ENCODE measurements around the gene CEP170B.

CEP170B gene

DNA sequence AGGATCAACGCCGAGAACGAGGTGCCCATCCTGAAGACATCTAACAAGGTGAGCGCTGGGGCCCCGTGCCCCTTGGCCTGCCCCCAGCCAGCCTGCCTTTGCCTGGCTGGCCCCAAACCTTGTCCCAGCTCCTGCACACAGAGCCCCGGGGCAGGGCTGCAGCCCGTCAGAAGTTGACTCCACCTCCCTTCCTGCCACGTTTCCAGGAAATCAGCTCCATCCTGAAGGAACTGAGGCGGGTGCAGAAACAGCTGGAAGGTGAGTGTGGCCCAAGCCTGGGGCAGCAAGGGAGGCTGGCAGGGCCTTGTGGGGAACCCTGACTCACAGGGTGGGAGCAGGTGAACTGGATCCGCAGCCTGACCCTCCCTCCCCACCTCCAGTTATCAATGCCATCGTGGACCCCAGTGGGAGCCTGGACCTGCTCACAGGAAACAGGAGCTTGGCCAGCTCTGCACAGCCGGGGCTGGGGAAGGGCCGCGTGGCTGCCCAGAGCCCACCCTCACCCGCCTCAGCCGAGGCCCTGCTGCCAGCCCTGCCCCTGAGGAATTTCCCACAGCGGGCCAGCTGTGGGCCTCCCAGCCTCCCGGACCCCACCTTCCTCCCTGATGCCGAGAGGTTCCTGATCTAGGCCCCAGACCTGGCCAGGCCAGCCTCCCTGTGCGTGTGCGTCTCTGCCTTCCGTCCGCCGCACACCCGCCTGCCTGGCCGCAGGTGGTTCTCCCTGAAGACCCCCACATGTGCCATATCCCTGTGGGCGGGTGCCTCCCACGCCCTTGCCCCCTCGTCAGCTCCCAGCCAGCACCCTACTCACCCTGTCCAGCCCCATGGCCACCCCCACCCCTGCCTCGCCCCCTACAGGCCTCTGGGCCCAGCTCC is 29.5 kb downstream of the CEP170B start:
- TF ChIP-seq ZBTB7A (IDR thresholded peaks at IDR 0.05; ENCODE audit: low read depth) (no peak), YY1 (IDR thresholded peaks at IDR 0.05; ENCODE audit: low read depth) (no peak), REST (IDR thresholded peaks at IDR 0.05; ENCODE audit: low read depth) (no peak), RAD21 (IDR thresholded peaks at IDR 0.05; ENCODE audit: low read depth) (no peak), CREB1 (IDR thresholded peaks at IDR 0.05; ENCODE audit: low read depth) (no peak), EP300 (IDR thresholded peaks at IDR 0.05; ENCODE audit: borderline replicate concordance) (no peak), TEAD4 (IDR thresholded peaks at IDR 0.05) (no peak), CEBPB (IDR thresholded peaks at IDR 0.05) (no peak), EGR1 (IDR thresholded peaks at IDR 0.05) (no peak), FOXM1 (IDR thresholded peaks at IDR 0.05; ENCODE audit: borderline replicate concordance, low read depth) (no peak), NFIC (IDR thresholded peaks at IDR 0.05) (no peak), TCF12 (IDR thresholded peaks at IDR 0.05; ENCODE audit: low read depth) (no peak), TAF1 (IDR thresholded peaks at IDR 0.05; ENCODE audit: low read depth) (no peak)
- TF ChIP-seq, protein P1, sequence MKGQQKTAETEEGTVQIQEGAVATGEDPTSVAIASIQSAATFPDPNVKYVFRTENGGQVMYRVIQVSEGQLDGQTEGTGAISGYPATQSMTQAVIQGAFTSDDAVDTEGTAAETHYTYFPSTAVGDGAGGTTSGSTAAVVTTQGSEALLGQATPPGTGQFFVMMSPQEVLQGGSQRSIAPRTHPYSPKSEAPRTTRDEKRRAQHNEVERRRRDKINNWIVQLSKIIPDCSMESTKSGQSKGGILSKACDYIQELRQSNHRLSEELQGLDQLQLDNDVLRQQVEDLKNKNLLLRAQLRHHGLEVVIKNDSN (IDR thresholded peaks at IDR 0.05): no peak
- TF ChIP-seq, protein P2, sequence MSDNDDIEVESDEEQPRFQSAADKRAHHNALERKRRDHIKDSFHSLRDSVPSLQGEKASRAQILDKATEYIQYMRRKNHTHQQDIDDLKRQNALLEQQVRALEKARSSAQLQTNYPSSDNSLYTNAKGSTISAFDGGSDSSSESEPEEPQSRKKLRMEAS (IDR thresholded peaks at IDR 0.05): no peak

DNA sequence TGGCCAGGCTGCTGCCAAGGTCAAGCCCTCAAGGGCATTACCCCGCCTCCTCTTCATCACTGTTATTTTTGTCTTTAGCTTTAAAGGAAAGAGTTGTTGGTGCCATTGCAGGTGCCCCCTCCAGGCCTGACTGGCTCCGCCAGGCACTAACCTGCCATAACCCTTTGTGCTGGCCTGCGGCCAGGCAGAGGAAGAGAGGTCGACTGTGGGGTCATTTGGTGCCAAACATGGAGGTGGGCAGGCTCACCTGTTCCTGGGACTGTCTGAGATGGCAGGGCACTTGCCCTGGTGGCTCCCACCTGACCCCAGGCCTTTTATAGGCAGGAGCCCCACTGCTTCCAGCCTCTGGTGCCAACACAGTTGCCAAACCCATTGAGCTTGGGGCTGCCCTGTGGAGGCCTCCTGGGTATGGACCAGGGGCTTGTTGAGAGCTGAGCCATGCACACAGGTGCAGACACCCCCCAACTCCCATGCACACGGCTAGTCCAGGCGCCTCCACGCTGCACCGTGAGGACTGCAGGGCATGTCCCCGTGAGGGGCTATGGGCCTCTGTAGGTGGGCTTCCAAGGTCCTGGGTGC is 30.2 kb downstream of the CEP170B start:
- TF ChIP-seq TEAD4 (IDR thresholded peaks at IDR 0.05) (no peak), RAD21 (IDR thresholded peaks at IDR 0.05; ENCODE audit: low read depth) (no peak), TCF12 (IDR thresholded peaks at IDR 0.05; ENCODE audit: low read depth) (no peak), YY1 (IDR thresholded peaks at IDR 0.05; ENCODE audit: low read depth) (no peak), NFIC (IDR thresholded peaks at IDR 0.05) (no peak), CREB1 (IDR thresholded peaks at IDR 0.05; ENCODE audit: low read depth) (no peak), FOXM1 (IDR thresholded peaks at IDR 0.05; ENCODE audit: borderline replicate concordance, low read depth) (no peak), EP300 (IDR thresholded peaks at IDR 0.05; ENCODE audit: borderline replicate concordance) (no peak), REST (IDR thresholded peaks at IDR 0.05; ENCODE audit: low read depth) (no peak), CEBPB (IDR thresholded peaks at IDR 0.05) (no peak), ZBTB7A (IDR thresholded peaks at IDR 0.05; ENCODE audit: low read depth) (no peak)
- TF ChIP-seq, protein P2 (IDR thresholded peaks at IDR 0.05): no peak

DNA sequence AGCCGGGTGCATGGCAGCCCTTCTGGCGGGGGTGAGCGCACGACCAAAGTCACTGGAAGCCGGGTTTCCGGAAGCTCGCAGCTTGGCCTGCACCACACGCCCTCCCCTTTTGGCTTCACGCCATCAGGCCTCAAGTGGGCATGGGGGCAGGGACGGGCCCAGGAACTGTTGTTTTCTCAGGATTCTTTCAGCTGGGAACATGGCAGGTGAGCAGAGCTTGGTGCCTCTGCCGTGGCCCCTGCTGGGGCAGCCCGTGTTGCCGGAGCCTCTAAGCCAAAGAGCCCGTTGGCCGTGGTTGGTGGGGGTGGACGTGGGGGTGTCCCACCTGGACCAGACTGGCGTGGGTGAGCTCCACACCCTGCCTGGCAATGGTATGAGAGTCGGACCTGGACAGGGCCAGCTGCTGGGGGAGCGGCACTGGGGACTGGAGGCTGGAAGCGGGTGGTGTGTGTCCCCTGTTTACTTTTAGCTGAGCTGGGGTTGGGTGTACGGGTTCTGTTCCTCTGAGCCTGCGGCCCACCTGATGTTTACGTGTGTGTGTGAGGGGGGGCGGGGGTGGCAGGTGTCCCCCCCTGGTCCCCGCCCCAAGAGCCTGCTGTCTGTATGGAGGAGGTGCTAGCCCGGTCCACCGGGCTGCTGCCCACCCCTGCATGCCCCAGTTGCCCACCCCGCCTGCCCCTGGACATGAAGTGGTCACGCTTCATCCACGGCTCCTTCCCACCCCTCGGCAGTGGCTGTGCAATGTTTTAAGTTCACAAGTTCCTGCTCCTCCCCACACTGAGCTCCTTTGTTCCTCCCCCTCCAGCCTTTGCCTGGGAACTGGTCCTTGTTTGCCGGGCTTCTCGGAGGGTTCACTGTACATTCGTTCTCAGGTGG is 31.0 kb downstream of the CEP170B start:
- TF ChIP-seq NFIC (IDR thresholded peaks at IDR 0.05) (peak; percentile 71), RAD21 (IDR thresholded peaks at IDR 0.05; ENCODE audit: low read depth) (no peak)

- no peak for TF ChIP-seq YY1 (IDR thresholded peaks at IDR 0.05; ENCODE audit: low read depth)
These were observed 32.5 kb downstream of the CEP170B start for GRCh38 chr14:104897330-104898194.

- TF ChIP-seq TEAD4 (IDR thresholded peaks at IDR 0.05) (no peak), TCF12 (IDR thresholded peaks at IDR 0.05; ENCODE audit: low read depth) (no peak), FOXM1 (IDR thresholded peaks at IDR 0.05; ENCODE audit: borderline replicate concordance, low read depth) (no peak), RAD21 (IDR thresholded peaks at IDR 0.05; ENCODE audit: low read depth) (no peak), TAF1 (IDR thresholded peaks at IDR 0.05; ENCODE audit: low read depth) (no peak), YY1 (IDR thresholded peaks at IDR 0.05; ENCODE audit: low read depth) (no peak), ZBTB7A (IDR thresholded peaks at IDR 0.05; ENCODE audit: low read depth) (no peak), CREB1 (IDR thresholded peaks at IDR 0.05; ENCODE audit: low read depth) (no peak), NFIC (IDR thresholded peaks at IDR 0.05) (no peak), EP300 (IDR thresholded peaks at IDR 0.05; ENCODE audit: borderline replicate concordance) (no peak), CEBPB (IDR thresholded peaks at IDR 0.05) (no peak), REST (IDR thresholded peaks at IDR 0.05; ENCODE audit: low read depth) (no peak), EGR1 (IDR thresholded peaks at IDR 0.05) (no peak)
- TF ChIP-seq, protein P2 (IDR thresholded peaks at IDR 0.05): no peak
- TF ChIP-seq, protein P1 (IDR thresholded peaks at IDR 0.05): no peak
These were observed 33.1 kb downstream of the CEP170B start for GRCh38 chr14:104898195-104898558.
